NCI-H345 (cell line): ENCODE measurements around the gene ZNF556.

Source experiments
- DNase-seq: peaks from one replicate; lab custom pipeline; 2025; lab: John Stamatoyannopoulos, UW

Gene ZNF556

DNA sequence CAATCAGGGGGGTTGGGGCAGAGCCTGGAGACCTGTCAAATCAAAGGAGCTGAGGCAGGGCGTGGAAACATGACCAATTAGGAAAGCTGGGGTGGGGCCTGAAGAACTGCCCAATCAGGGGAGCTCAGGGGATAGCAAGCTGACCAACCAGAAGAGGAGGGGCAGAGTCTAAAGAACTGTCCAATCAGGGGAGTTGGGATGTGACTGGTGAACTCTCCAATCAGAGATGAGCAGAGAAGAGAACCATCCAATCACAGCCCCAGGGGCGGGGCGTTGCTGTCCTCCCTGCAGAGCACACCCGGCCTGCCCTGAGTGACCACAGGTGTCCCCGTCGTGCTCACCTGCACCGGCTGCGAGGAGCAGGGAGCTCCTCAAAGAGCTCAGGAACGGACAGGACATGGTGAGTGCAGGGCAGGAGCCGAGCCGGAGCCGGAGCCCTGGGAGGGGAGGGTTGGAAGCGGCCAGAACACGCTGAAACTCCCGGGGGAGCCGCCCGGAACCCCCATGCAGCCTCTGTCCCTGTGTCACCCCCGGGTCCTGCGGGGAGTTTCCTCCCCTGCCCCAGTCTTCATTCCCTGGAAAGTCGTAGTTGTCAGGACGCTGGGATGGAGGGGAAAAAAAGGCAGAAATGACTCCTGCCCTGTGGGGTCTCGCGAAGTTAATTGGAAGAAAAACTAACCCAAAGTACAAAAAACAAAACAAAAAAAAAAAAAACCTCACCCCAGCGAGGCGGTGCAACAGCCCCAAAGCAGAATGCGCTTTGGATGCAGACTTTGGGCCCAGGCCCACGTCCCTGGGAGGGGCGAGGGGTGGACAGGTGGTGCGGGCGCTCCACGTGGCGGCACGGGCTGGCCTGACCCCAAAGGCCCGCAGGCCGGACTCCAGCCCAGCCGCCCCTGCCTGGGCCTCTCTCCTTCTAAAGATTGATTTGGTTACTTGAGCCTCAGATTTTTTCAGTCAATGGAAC lies at the start of gene ZNF556:
TSS of gene ZNF556 (plus strand) at position 311 of the 967 bp plus-strand sequence. CDS start at position 398, 87 bp downstream.
- no peak for DNase-seq

GRCh38 chr19:2819540-2820111 lies 47.5 kb upstream of the ZNF556 start, which contains the start of gene ZNF554:
TSS of gene ZNF554 (plus strand) at chr19:2819868. CDS start at chr19:2820072, 204 bp downstream.
- DNase-seq = peak; percentile 97

DNA sequence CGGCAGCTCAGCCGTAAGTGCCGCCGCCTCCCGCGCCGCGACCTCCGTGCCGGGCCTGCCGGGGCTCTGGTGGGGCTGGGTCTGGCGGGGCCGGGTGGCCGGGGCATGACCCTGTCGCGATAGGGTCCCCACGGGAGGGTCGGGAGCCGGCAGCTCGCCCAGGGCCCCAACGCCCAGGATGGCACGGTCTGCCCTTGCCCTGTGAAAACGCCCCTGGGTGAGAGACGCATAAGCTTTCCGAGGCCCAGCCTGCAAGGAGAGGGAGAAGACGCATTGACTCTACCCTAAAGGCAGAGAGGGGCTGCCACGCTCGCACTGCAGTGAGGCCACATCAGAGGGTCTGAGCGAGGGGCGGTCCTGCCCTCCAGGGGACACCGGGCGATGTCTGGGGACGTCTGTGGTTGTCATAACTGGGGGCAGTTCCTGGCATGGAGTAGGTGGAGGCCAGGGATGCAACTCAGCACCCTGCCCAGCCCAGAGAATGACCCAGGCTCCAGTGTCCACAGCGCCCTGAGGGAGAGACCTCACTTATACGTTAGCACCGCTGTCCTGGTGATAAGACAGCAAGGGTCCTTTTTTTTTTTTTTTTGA lies 46.9 kb upstream of the ZNF556 start:
- no peak for DNase-seq

GRCh38 chr19:2822846-2823245 lies 44.3 kb upstream of the ZNF556 start:
- DNase-seq = no peak

DNA sequence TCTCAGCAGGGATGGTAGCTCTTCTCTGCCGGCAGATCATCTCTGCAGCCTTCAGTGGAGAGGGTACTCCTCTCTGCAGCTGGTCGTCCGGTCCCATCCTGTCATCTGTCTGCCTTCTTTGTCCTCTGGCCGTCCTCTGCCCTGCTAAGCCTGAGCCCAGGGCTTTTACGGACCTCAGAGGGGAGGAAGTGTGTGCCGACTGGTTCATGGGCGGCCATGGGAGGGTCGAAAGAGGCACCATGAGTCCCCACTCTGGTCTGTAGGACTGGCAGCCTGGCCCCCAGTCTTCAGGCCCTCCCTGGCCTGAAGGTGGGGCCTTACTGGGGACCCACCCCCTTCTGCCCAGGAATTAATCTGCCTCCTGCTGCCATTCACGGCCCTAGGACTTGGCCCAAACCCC lies 43.5 kb upstream of the ZNF556 start:
- DNase-seq = no peak

- no peak for DNase-seq
Observed at GRCh38 chr19:2824129-2824528, 43.0 kb upstream of the ZNF556 start.

- no peak for DNase-seq
Observed at GRCh38 chr19:2827022-2827421, 40.1 kb upstream of the ZNF556 start.

GRCh38 chr19:2827840-2828489 lies 39.2 kb upstream of the ZNF556 start:
- no peak for DNase-seq

GRCh38 chr19:2834294-2834871 lies 32.8 kb upstream of the ZNF556 start:
- DNase-seq = no peak

DNA sequence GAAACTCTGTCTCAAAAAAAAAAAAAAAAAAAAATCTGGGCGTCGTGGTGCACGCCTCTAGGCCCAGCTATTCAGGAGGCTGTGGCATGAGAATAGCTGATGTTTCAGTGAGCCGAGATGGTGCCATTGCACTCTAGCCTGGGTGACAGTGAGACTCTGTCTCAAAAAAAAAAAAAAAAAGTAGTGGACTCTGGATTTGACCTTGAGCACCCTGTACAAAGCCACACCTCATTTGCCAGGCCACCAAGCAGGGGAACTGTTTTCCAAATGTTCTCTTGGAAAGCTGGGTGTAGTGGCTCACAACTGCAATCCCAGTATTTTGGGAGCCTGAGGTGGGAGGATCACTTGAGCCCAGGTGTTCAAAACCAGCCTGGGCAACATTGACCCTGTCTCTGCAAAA lies 29.7 kb upstream of the ZNF556 start:
- DNase-seq = no peak

DNA sequence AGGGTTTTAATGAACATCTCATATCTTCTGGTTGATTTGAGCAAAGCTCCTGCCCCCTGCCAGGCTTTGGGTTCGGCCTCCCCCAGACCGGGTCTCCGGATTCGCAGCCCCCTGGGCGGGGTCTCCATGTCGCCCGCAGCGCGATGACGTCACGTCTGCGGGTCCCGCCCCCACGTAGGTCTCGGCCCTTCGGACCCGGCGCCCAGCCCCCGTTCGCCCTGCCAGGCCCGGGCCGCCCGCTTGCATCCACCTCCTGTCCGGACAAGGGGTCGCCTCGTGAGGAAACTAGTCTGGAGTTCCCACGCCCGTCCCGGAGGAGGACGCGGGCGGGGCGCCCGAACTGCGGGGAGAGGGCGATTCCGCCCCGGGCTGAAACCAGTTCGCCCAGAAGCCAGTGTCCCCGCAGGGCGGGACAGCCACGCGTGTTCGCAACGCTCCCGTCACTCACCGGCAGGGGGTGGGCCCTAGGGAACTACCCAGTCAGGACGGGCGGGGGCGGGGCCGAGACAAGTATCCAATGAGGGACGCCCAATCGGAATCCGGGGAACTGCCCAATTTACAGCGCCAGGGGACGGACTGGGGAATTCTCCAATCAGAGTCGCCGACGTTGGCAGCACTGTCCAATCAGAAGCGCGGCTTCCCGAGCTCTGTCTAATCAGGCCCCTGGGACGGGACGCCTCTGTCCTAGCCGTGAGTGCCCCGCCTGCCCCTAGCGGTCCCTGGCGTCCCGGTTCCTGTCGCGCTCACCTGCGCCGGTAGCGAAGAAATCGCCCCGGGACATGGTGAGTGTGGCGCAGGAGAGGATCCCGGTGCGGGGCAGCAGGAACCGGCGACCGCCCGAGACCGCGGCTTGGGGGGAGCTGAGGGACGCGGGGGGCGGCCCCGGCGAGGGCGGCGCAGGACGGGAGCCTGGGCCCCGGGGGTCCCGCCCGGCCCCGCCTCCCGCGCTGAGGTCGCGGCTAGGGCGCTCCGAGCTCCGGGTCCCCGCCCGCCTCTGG lies 26.0 kb upstream of the ZNF556 start, which contains the start of gene ZNF555:
TSS of gene ZNF555 (plus strand) at position 682 of the 998 bp plus-strand sequence. CDS start at position 780, 98 bp downstream.
- DNase-seq = peak; percentile 98

GRCh38 chr19:2841855-2842574 lies 25.1 kb upstream of the ZNF556 start:
- no peak for DNase-seq

GRCh38 chr19:2845107-2845506 lies 22.0 kb upstream of the ZNF556 start:
- no peak for DNase-seq

- no peak for DNase-seq
Observed at GRCh38 chr19:2846180-2846894, 20.8 kb upstream of the ZNF556 start.

- no peak for DNase-seq
Observed at GRCh38 chr19:2847507-2847906, 19.6 kb upstream of the ZNF556 start.

DNA sequence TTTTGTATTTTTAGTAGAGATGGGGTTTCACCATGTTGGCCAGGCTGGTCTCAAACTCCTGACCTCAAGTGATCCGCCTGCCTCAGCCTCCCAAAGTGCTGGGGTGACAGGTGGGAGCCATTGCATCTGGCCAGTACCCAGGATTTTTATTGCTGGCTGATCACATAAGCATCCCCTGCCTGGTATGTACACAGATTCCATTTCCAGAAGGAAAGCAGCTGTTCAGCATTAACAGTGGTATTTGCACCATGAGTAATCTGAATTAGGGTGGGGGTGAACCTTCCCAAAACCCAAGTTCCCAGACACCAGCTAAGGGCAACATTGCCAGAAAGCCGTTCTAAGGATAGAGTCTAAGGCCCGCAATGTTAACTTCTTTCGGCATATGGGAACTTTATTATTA lies 18.5 kb upstream of the ZNF556 start:
- no peak for DNase-seq

DNA sequence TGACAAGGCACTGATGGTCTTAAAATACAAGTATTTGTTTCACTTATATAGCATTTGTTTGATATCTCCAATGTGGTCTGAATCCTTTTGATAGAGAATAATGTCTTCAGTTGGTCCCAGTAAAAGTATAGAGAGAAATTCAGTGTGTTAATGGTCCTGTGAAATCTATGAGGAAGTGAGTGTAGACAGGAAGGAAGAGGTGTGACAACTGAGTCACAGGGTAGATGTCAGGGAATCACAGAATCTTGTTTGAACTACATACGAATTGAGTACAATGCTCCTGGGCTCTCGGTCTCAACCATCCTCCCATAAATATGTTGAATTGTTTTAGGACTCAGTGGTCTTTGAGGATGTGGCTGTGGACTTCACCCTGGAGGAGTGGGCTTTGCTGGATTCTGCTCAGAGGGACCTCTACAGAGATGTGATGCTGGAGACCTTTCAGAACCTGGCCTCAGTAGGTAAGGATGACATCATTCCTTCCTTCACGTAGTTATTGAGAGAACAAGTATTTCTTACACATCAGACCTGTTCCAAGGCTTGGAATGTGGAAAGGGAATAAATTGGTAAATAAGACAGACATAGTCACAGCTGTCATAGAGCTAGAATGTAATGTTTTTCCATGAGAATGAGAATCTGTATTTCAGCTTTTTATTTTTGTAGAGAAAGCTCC lies 16.7 kb upstream of the ZNF556 start:
- DNase-seq = no peak

DNA sequence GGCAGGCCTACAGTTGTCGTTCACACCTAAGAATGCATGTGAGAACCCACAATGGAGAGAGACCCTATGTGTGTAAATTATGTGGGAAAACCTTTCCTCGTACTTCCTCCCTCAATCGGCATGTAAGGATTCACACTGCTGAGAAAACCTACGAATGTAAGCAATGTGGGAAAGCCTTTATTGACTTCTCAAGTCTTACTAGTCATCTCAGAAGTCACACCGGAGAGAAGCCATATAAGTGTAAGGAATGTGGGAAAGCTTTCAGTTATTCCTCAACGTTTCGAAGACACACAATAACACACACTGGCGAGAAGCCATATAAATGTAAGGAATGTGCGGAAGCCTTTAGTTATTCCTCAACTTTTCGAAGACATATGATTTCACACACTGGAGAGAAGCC lies 14.5 kb upstream of the ZNF556 start:
- DNase-seq = no peak
